ENCODE measurements around the gene IL11RA. TPM values are rescaled to one million over a fixed set of nuclear protein-coding genes. Genes with fewer than 3 reads are reported as not detected.

The IL11RA gene
- total RNA-seq, 1 experiment from 2014 or later = 17.7 TPM

- in situ Hi-C loops (cut with HindIII; ENCODE audit: low pct_unique_long_range_greater_than_20kb, low sequenced_read_pairs) = no loop called here
- no peak for DNase-seq (ENCODE audit: low read depth, low spot score)
Measured at GRCh38 chr9:34647084-34647403, 4.9 kb upstream of the IL11RA start.

- in situ Hi-C loops (cut with HindIII; ENCODE audit: low pct_unique_long_range_greater_than_20kb, low sequenced_read_pairs) = no loop called here
- no peak for DNase-seq (ENCODE audit: low read depth, low spot score)
Measured at GRCh38 chr9:34647651-34648050, 4.3 kb upstream of the IL11RA start.

GRCh38 chr9:34648673-34649072 is 3.3 kb upstream of the IL11RA start:
- in situ Hi-C loops (cut with HindIII; ENCODE audit: low pct_unique_long_range_greater_than_20kb, low sequenced_read_pairs) = no loop called here
- no peak for DNase-seq (ENCODE audit: low read depth, low spot score)

- in situ Hi-C loops (cut with HindIII; ENCODE audit: low pct_unique_long_range_greater_than_20kb, low sequenced_read_pairs) = no loop called here
- no peak for DNase-seq (ENCODE audit: low read depth, low spot score)
Measured at GRCh38 chr9:34650816-34651215, 1.2 kb upstream of the IL11RA start.

- no peak for DNase-seq (ENCODE audit: low read depth, low spot score)
- in situ Hi-C loops (cut with HindIII; ENCODE audit: low pct_unique_long_range_greater_than_20kb, low sequenced_read_pairs) = no loop called here
Measured at GRCh38 chr9:34651321-34651720, 664 bp upstream of the IL11RA start.

GRCh38 chr9:34652602-34653000 is 616 bp downstream of the IL11RA start:
- DNase-seq (ENCODE audit: low read depth, low spot score) = no peak
- in situ Hi-C loops (cut with HindIII; ENCODE audit: low pct_unique_long_range_greater_than_20kb, low sequenced_read_pairs) = no loop called here

- in situ Hi-C loops (cut with HindIII; ENCODE audit: low pct_unique_long_range_greater_than_20kb, low sequenced_read_pairs) = no loop called here
- peak; percentile 40 for DNase-seq (ENCODE audit: low read depth, low spot score)
Measured at GRCh38 chr9:34653151-34654072, 1.4 kb downstream of the IL11RA start.

GRCh38 chr9:34654323-34655051 is 2.5 kb downstream of the IL11RA start:
- no peak for DNase-seq (ENCODE audit: low read depth, low spot score)

GRCh38 chr9:34655394-34655793 is 3.4 kb downstream of the IL11RA start:
- in situ Hi-C loops (cut with HindIII; ENCODE audit: low pct_unique_long_range_greater_than_20kb, low sequenced_read_pairs) = no loop called here

More at GRCh38 chr9:34654323-34655051, 2.5 kb downstream of the IL11RA start:
- in situ Hi-C loops (cut with HindIII; ENCODE audit: low pct_unique_long_range_greater_than_20kb, low sequenced_read_pairs) = no loop called here

GRCh38 chr9:34656992-34657391 is 5.0 kb downstream of the IL11RA start:
- in situ Hi-C loops (cut with HindIII; ENCODE audit: low pct_unique_long_range_greater_than_20kb, low sequenced_read_pairs) = no loop called here
- no peak for DNase-seq (ENCODE audit: low read depth, low spot score)

More at GRCh38 chr9:34655394-34655793, 3.4 kb downstream of the IL11RA start:
- no peak for DNase-seq (ENCODE audit: low read depth, low spot score)

GRCh38 chr9:34658461-34658860 is 6.5 kb downstream of the IL11RA start:
- in situ Hi-C loops (cut with HindIII; ENCODE audit: low pct_unique_long_range_greater_than_20kb, low sequenced_read_pairs) = no loop called here

GRCh38 chr9:34659592-34660253 is 7.7 kb downstream of the IL11RA start:
- in situ Hi-C loops (cut with HindIII; ENCODE audit: low pct_unique_long_range_greater_than_20kb, low sequenced_read_pairs) = no loop called here

More at GRCh38 chr9:34658461-34658860, 6.5 kb downstream of the IL11RA start:
- DNase-seq (ENCODE audit: low read depth, low spot score) = no peak

GRCh38 chr9:34662526-34663302 is 10.7 kb downstream of the IL11RA start, which contains the start of gene CCL27:
Gene CCL27, minus strand, starts transcription at chr9:34662657. Its CDS starts 24 bp downstream, at chr9:34662633.
- DNase-seq (ENCODE audit: low read depth, low spot score) = no peak
- in situ Hi-C loops (cut with HindIII; ENCODE audit: low pct_unique_long_range_greater_than_20kb, low sequenced_read_pairs) = no loop called here

More at GRCh38 chr9:34659592-34660253, 7.7 kb downstream of the IL11RA start:
- DNase-seq (ENCODE audit: low read depth, low spot score) = no peak

- in situ Hi-C loops (cut with HindIII; ENCODE audit: low pct_unique_long_range_greater_than_20kb, low sequenced_read_pairs) = no loop called here
- no peak for DNase-seq (ENCODE audit: low read depth, low spot score)
Measured at GRCh38 chr9:34663303-34663605, 11.3 kb downstream of the IL11RA start.

- peak; percentile 84 for DNase-seq (ENCODE audit: low read depth, low spot score)
- in situ Hi-C loops (cut with HindIII; ENCODE audit: low pct_unique_long_range_greater_than_20kb, low sequenced_read_pairs) = no loop called here
Measured at GRCh38 chr9:34664281-34665066, 12.5 kb downstream of the IL11RA start.

GRCh38 chr9:34665067-34665380 is 13.0 kb downstream of the IL11RA start:
- no peak for DNase-seq (ENCODE audit: low read depth, low spot score)
- in situ Hi-C loops (cut with HindIII; ENCODE audit: low pct_unique_long_range_greater_than_20kb, low sequenced_read_pairs) = no loop called here

Measured in SK-MEL-5 (cell line).